ENCODE data around the gene CMIP.

DNA sequence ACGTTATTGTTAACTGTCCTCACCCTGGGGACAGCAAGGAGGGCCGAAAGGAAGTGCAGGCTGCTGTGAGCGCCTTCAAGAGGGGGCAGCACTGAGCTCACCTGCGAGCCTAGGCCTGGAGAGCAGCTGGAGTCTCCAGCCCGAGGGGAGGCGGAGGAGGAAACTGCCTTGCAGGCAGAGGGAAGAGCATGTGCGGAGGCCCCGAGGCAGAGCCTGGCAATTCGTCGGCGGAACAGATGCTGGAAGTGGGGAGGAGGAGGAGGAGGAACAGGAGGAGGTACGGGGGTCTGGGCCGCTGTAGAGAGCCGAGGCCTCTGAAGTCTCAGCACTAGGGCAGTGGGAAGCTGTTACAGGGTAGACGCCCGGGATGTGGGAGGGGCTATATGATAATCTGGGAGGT, 284.8 kb downstream of the CMIP start:
- no peak for TF ChIP-seq CTCF (IDR thresholded peaks at IDR 0.05)
- TF ChIP-seq POLR2A (IDR thresholded peaks at IDR 0.05) = no peak
- TF ChIP-seq POLR2AphosphoS5 (IDR thresholded peaks at IDR 0.05) = no peak

All from prostate gland (tissue), 2 donors.